Measurements from ENCODE around the gene GPR101. TPM values are rescaled to one million over a fixed set of nuclear protein-coding genes. Genes with fewer than 3 reads are reported as not detected.
"Not testable (repeated sequence)": the region's sequence is repeated elsewhere in the genome, so short reads cannot be mapped to it uniquely, and the experiment has no call there.

Gene GPR101
- total RNA-seq, 1 donor from 2014 or later, result not detected

DNA sequence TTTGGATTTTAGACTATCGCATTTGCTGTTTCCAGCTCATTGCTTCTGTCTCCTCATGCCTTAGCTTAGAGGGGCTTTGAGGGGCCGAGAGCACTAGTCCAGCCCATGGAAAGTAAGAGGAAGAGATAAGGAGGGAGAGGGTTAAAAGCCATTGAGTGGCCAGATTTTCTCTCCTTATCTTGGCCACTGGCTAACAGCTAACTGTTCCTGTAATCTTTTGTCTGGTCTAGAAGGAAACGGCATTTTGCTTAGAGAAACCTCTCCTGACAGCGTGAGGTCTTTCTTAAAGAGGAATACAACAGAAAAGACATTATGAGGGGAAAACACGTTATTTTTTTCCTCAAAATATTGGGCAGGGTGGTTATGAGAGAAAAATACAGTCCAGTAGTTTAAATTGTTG lies 7.9 kb downstream of the GPR101 start:
- no peak for ATAC-seq

DNA sequence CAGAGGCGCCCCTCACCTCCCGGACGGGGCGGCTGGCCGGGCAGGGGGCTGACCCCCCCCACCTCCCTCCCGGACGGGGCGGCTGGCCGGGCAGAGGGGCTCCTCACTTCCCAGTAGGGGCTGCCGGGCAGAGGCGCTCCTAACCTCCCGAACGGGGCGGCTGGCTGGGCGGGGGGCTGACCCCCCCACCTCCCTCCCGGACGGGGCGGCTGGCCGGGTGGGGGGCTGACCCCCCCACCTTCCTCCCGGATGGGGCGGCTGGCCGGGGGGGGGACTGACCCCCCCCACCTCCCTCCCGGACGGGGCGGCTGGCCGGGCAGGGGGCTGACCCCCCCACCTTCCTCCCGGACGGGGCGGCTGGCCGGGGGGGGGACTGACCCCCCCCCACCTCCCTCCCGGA lies 33.6 kb downstream of the GPR101 start:
- ATAC-seq, result not testable (repeated sequence)

DNA sequence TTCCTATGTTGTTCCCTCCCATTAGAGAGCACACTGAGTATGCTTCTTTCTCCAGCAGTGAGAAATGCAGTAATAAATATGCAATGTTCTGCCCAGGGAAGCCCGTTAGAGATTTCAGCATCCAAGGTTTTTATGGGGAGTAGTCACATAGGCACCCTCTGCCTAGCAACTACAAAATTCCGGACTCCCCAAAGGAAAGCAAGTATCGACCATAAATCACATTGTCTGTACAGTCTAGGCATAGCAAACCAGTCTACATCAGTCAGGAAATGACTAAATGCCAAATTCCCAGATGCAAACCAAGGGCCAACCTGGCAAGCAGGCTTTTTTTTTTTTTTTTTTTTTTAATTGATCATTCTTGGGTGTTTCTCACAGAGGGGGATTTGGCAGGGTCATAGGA lies 34.8 kb downstream of the GPR101 start:
- no peak for ATAC-seq

Other genes starting within 250 kb of the GPR101 start
- gene RBMX, start 153.3 kb downstream of the GPR101 start, total RNA-seq, result 103 TPM

Measured in esophagus mucosa (tissue), 1 donor.